Osteoblast (primary cell): ENCODE measurements around the gene ADGB. TPM values are rescaled to one million over a fixed set of nuclear protein-coding genes. Genes with fewer than 3 reads are reported as not detected.

Experiments used
- DNase-seq: peaks from one replicate; pipeline ENCODE4 v3.0.0; 2011; ENCODE audit warnings: low spot score, mixed read lengths; ENCODE audit not compliant: insufficient read length; ENCODE audit errors: missing footprints
- H2AFZ ChIP-seq: 2 replicates; pipeline ENCODE4 v1.6.0; 2011; ENCODE audit warnings: mild to moderate bottlenecking, low read length
- H3K27ac ChIP-seq: 2 replicates; pipeline ENCODE4 v1.5.1; 2011; ENCODE audit warnings: mild to moderate bottlenecking, low read depth, low read length, moderate library complexity
- H3K27me3 ChIP-seq: 2 replicates; pipeline ENCODE4 v1.6.0; 2012; ENCODE audit warnings: mild to moderate bottlenecking, control low read depth, inconsistent platforms, low read length, moderate library complexity; ENCODE audit not compliant: insufficient read depth
- H3K36me3 ChIP-seq: 2 replicates; pipeline ENCODE4 v1.5.1; 2011; ENCODE audit warnings: mild to moderate bottlenecking, low read length, control low read depth, moderate library complexity; ENCODE audit not compliant: insufficient read depth
- H3K4me1 ChIP-seq: 2 replicates; pipeline ENCODE4 v1.5.1; 2011; ENCODE audit warnings: mild to moderate bottlenecking, low read length, control low read depth, moderate library complexity; ENCODE audit not compliant: insufficient read depth
- H3K4me2 ChIP-seq: 2 replicates; pipeline ENCODE4 v1.6.0; 2011; ENCODE audit warnings: mild to moderate bottlenecking, low read length; ENCODE audit not compliant: insufficient read depth
- H3K4me3 ChIP-seq: fragments of 200-600 bp; sonication (generic); 3 replicates; pipeline ENCODE4 v1.5.1; 2012; ENCODE audit warnings: mild to moderate bottlenecking, low read length, inconsistent platforms; ENCODE audit not compliant: insufficient read depth
- H3K79me2 ChIP-seq: 2 replicates; pipeline ENCODE4 v1.6.0; 2012; ENCODE audit warnings: mild to moderate bottlenecking, low read length, control low read depth, inconsistent platforms; ENCODE audit not compliant: insufficient read depth
- H3K9me3 ChIP-seq: 2 replicates; pipeline ENCODE4 v1.5.1; 2011; ENCODE audit warnings: low read depth, low read length, control low read depth
- H4K20me1 ChIP-seq: 2 replicates; pipeline ENCODE4 v1.6.0; 2012; ENCODE audit warnings: mild to moderate bottlenecking, low read length, control low read depth; ENCODE audit not compliant: insufficient read depth
- CTCF ChIP-seq: IDR thresholded peaks from 2 replicates; pipeline ENCODE4 v1.5.1; 2011; ENCODE audit warnings: mild to moderate bottlenecking, low read depth, low read length, moderate library complexity; ENCODE audit errors: extremely low read depth
- total RNA-seq: library from RNA; depleted of rRNA; stranded (reverse); fragments of >200 nt; gene quantifications from 2 replicates; pipeline ENCODE4 v1.2.3, GENCODE V29; 2012

Gene ADGB
- total RNA-seq, 1 donor, result under 0.01 TPM

GRCh38 chr6:146590492-146590891, 8.3 kb upstream of the ADGB start:
- Histone ChIP-seq H3K4me1 (no peaks in the 10 kb centered on the region), H3K27me3 (no peaks in the 10 kb centered on the region), H3K27ac (no peak overlapping the region), H2AFZ (no peak overlapping the region), H3K4me2 (no peak overlapping the region), H3K4me3 (no peak overlapping the region), H3K36me3 (no peaks in the 10 kb centered on the region), H3K9me3 (no peaks in the 10 kb centered on the region), H3K79me2 (no peaks in the 10 kb centered on the region), H4K20me1 (no peaks in the 10 kb centered on the region)
- no peak for TF ChIP-seq CTCF
- DNase-seq, result no peak

- H4K20me1 ChIP-seq, result no peaks in the 10 kb centered on the region
- H3K27ac ChIP-seq, result no peak overlapping the region
- H3K4me3 ChIP-seq, result no peak overlapping the region
- no peak for DNase-seq
- H2AFZ ChIP-seq, result no peak overlapping the region
- H3K27me3 ChIP-seq, result no peaks in the 10 kb centered on the region
- no peaks in the 10 kb centered on the region for H3K4me1 ChIP-seq
- no peak for TF ChIP-seq CTCF
- H3K36me3 ChIP-seq, result no peaks in the 10 kb centered on the region
- no peak overlapping the region for H3K4me2 ChIP-seq
- H3K9me3 ChIP-seq, result no peaks in the 10 kb centered on the region
- H3K79me2 ChIP-seq, result no peaks in the 10 kb centered on the region
Measured at GRCh38 chr6:146592451-146592850, 6.3 kb upstream of the ADGB start.

GRCh38 chr6:146593986-146594385, 4.8 kb upstream of the ADGB start:
- no peaks in the 10 kb centered on the region for H4K20me1 ChIP-seq
- no peaks in the 10 kb centered on the region for H3K9me3 ChIP-seq
- no peaks in the 10 kb centered on the region for H3K36me3 ChIP-seq
- H3K4me1 ChIP-seq, result peaks cover 4% of the 10 kb centered on the region
- no peak overlapping the region for H3K4me2 ChIP-seq
- no peak overlapping the region for H3K4me3 ChIP-seq
- TF ChIP-seq CTCF, result no peak
- no peaks in the 10 kb centered on the region for H3K27me3 ChIP-seq
- no peaks in the 10 kb centered on the region for H3K79me2 ChIP-seq
- no peak overlapping the region for H2AFZ ChIP-seq
- no peak overlapping the region for H3K27ac ChIP-seq
- no peak for DNase-seq

GRCh38 chr6:146594495-146594894, 4.3 kb upstream of the ADGB start:
- no peak overlapping the region for H2AFZ ChIP-seq
- TF ChIP-seq CTCF, result no peak
- peaks cover 4% of the 10 kb centered on the region for H3K4me1 ChIP-seq
- no peak overlapping the region for H3K4me3 ChIP-seq
- no peaks in the 10 kb centered on the region for H3K36me3 ChIP-seq
- no peaks in the 10 kb centered on the region for H3K9me3 ChIP-seq
- no peak for DNase-seq
- H3K27ac ChIP-seq, result no peak overlapping the region
- H4K20me1 ChIP-seq, result no peaks in the 10 kb centered on the region
- H3K79me2 ChIP-seq, result no peaks in the 10 kb centered on the region
- H3K27me3 ChIP-seq, result no peaks in the 10 kb centered on the region
- H3K4me2 ChIP-seq, result no peak overlapping the region
